ENCODE measurements around the gene MBLAC1.

Gene MBLAC1

DNA sequence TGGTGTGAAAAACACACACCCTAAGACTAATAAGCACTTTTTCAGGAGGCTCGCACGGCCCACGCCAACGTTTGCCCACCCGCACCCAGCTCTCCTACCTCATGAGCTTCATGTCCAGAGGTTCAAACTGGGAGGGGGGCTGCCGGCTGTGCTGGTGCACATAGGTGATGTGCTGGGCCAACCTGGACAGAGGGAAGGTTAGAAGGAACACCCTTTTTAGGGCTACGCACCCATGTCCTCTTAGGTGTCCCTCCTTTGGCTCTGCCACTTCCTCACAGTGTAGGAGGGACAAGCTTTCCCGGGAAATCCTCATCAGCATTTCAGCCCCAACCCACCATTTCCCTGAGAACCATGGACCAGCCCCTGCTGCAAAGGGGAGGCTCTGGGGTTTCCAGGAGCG is 31.5 kb upstream of the MBLAC1 start:
- ChIA-PET CTCF (no interaction called here), POLR2A (interaction anchor here (1.1 to 1.3 kb wide), 3 partner anchors 11 to 54 kb away, joined by 3 to 4 read pairs (median 3); partner anchors contain the start of gene LAMTOR4)
- TF ChIP-seq NFRKB (IDR thresholded peaks at IDR 0.05) (no peak), HDGF (IDR thresholded peaks at IDR 0.05; ENCODE audit: borderline replicate concordance) (no peak), CTBP1 (IDR thresholded peaks at IDR 0.05; ENCODE audit: borderline replicate concordance) (no peak), TARDBP (IDR thresholded peaks at IDR 0.05) (no peak), ARNT (IDR thresholded peaks at IDR 0.05) (no peak), FOXA1 (IDR thresholded peaks at IDR 0.05) (no peak), FOXK2 (IDR thresholded peaks at IDR 0.05) (no peak), L3MBTL2 (conservative IDR thresholded peaks at IDR 0.05) (no peak), ZNF384 (IDR thresholded peaks at IDR 0.05) (no peak), LEF1 (IDR thresholded peaks at IDR 0.05; ENCODE audit: borderline replicate concordance) (no peak), SP1 (IDR thresholded peaks at IDR 0.05) (no peak), SUZ12 (IDR thresholded peaks at IDR 0.05) (no peak), ELF4 (IDR thresholded peaks at IDR 0.05) (no peak), BHLHE40 (IDR thresholded peaks at IDR 0.05; ENCODE audit: borderline replicate concordance) (no peak), FOXM1 (IDR thresholded peaks at IDR 0.05; ENCODE audit: borderline replicate concordance) (no peak)
- TF ChIP-seq, protein P1, sequence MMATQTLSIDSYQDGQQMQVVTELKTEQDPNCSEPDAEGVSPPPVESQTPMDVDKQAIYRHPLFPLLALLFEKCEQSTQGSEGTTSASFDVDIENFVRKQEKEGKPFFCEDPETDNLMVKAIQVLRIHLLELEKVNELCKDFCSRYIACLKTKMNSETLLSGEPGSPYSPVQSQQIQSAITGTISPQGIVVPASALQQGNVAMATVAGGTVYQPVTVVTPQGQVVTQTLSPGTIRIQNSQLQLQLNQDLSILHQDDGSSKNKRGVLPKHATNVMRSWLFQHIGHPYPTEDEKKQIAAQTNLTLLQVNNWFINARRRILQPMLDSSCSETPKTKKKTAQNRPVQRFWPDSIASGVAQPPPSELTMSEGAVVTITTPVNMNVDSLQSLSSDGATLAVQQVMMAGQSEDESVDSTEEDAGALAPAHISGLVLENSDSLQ (IDR thresholded peaks at IDR 0.05): no peak
- DNase-seq (ENCODE audit: extremely low spot score): no peak

DNA sequence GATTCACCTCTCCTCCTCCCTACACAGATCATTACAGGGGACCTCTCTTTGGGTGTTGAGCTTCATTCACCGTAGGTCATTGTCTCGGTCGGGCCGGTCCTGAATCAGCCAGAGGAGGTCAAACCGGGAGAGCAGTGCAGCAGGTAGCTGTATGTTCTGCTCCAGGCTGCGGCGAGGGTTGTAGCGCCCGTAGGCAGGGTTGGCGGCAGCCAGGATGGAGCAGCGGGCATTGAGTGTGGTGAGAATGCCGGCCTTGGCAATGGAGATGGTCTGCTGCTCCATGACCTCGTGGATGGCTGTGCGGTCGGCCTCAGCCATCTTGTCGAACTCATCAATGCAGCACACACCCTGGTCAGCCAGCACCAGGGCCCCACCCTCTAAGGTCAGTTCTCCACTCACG is 31.1 kb upstream of the MBLAC1 start:
- POLR2A ChIA-PET: interaction anchor here (1.1 to 1.3 kb wide), 3 partner anchors 10 to 53 kb away, joined by 3 to 4 read pairs (median 3); partner anchors contain the start of gene LAMTOR4
- DNase-seq (ENCODE audit: extremely low spot score): no peak
- TF ChIP-seq L3MBTL2 (conservative IDR thresholded peaks at IDR 0.05) (no peak), LEF1 (IDR thresholded peaks at IDR 0.05; ENCODE audit: borderline replicate concordance) (no peak), FOXA1 (IDR thresholded peaks at IDR 0.05) (no peak), FOXM1 (IDR thresholded peaks at IDR 0.05; ENCODE audit: borderline replicate concordance) (no peak), BHLHE40 (IDR thresholded peaks at IDR 0.05; ENCODE audit: borderline replicate concordance) (no peak), SP1 (IDR thresholded peaks at IDR 0.05) (no peak), SUZ12 (IDR thresholded peaks at IDR 0.05) (no peak), TARDBP (IDR thresholded peaks at IDR 0.05) (no peak), FOXK2 (IDR thresholded peaks at IDR 0.05) (no peak), ELF4 (IDR thresholded peaks at IDR 0.05) (no peak), HDGF (IDR thresholded peaks at IDR 0.05; ENCODE audit: borderline replicate concordance) (no peak), ARNT (IDR thresholded peaks at IDR 0.05) (no peak), CTBP1 (IDR thresholded peaks at IDR 0.05; ENCODE audit: borderline replicate concordance) (no peak), NFRKB (IDR thresholded peaks at IDR 0.05) (no peak), ZNF384 (IDR thresholded peaks at IDR 0.05) (no peak)
- TF ChIP-seq, protein P1 (IDR thresholded peaks at IDR 0.05): no peak
- CTCF ChIA-PET: no interaction called here

DNA sequence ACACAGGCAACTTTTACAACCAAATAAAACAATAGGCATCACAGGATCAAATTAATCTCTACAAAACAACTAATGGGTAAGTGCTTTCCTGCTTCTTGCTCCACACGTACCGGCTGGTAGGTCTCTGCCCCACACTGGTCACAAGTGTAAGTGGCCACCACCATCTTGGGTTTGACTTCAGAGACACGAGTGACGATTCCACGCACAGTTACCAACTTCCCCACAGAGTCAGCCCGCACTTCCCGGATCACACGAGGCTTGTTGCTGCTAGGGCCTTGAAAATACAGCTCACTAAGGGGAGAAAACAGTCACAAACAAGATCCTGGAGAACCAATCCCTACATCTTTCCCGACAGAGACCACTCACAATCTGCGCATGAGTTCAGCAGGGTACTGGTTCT is 27.9 kb upstream of the MBLAC1 start:
- POLR2A ChIA-PET: interaction anchor here (4.9 kb wide), 1 partner anchor 9 kb away, joined by 100 read pairs; the partner anchor contains the start of gene COPS6
- DNase-seq (ENCODE audit: extremely low spot score): no peak

DNA sequence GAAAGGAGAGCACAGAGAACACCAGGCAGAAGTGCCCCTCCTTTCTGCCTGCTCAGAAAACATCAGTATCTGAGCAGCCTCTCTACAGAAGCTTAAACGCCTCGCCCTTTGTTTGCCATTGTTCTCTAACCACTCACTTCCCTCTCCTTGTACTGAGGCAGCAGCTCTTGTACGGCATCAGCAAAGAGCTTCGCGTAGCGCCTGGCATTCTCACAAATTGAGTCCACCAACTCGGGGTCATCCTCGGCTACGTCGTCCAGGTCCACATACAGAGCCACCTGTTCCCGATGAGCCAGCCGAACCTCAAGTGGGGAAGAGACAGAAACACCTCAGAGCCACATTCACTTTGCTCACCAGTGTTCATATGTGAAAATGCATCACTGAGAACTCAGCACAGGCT is 27.3 kb upstream of the MBLAC1 start:
- ChIA-PET POLR2A (interaction anchor here (4.9 kb wide), 1 partner anchor 10 kb away, joined by 100 read pairs; the partner anchor contains the start of gene COPS6), CTCF (no interaction called here)
- DNase-seq (ENCODE audit: extremely low spot score): no peak
- TF ChIP-seq, protein P1 (IDR thresholded peaks at IDR 0.05): no peak
- no peak for TF ChIP-seq CTBP1 (IDR thresholded peaks at IDR 0.05; ENCODE audit: borderline replicate concordance)
- TF ChIP-seq NFRKB (IDR thresholded peaks at IDR 0.05): no peak
- no peak for TF ChIP-seq L3MBTL2 (conservative IDR thresholded peaks at IDR 0.05)
- TF ChIP-seq LEF1 (IDR thresholded peaks at IDR 0.05; ENCODE audit: borderline replicate concordance): no peak
- no peak for TF ChIP-seq SP1 (IDR thresholded peaks at IDR 0.05)
- no peak for TF ChIP-seq FOXM1 (IDR thresholded peaks at IDR 0.05; ENCODE audit: borderline replicate concordance)
- TF ChIP-seq ARNT (IDR thresholded peaks at IDR 0.05): no peak
- TF ChIP-seq HDGF (IDR thresholded peaks at IDR 0.05; ENCODE audit: borderline replicate concordance): no peak
- TF ChIP-seq BHLHE40 (IDR thresholded peaks at IDR 0.05; ENCODE audit: borderline replicate concordance): no peak
- TF ChIP-seq ZNF384 (IDR thresholded peaks at IDR 0.05): no peak
- no peak for TF ChIP-seq TARDBP (IDR thresholded peaks at IDR 0.05)
- no peak for TF ChIP-seq FOXK2 (IDR thresholded peaks at IDR 0.05)
- TF ChIP-seq SUZ12 (IDR thresholded peaks at IDR 0.05): no peak
- TF ChIP-seq ELF4 (IDR thresholded peaks at IDR 0.05): no peak
- no peak for TF ChIP-seq FOXA1 (IDR thresholded peaks at IDR 0.05)

More for the DNA sequence above, 27.9 kb upstream of the MBLAC1 start:
- no peak for TF ChIP-seq TARDBP (IDR thresholded peaks at IDR 0.05)
- no peak for TF ChIP-seq FOXK2 (IDR thresholded peaks at IDR 0.05)
- TF ChIP-seq ZNF384 (IDR thresholded peaks at IDR 0.05): no peak
- no peak for TF ChIP-seq ELF4 (IDR thresholded peaks at IDR 0.05)
- no peak for TF ChIP-seq SUZ12 (IDR thresholded peaks at IDR 0.05)
- no peak for TF ChIP-seq HDGF (IDR thresholded peaks at IDR 0.05; ENCODE audit: borderline replicate concordance)
- no peak for TF ChIP-seq ARNT (IDR thresholded peaks at IDR 0.05)
- TF ChIP-seq, protein P1 (IDR thresholded peaks at IDR 0.05): no peak
- no peak for TF ChIP-seq BHLHE40 (IDR thresholded peaks at IDR 0.05; ENCODE audit: borderline replicate concordance)
- TF ChIP-seq CTBP1 (IDR thresholded peaks at IDR 0.05; ENCODE audit: borderline replicate concordance): no peak
- no peak for TF ChIP-seq L3MBTL2 (conservative IDR thresholded peaks at IDR 0.05)
- no peak for TF ChIP-seq NFRKB (IDR thresholded peaks at IDR 0.05)
- no peak for TF ChIP-seq FOXM1 (IDR thresholded peaks at IDR 0.05; ENCODE audit: borderline replicate concordance)
- no peak for TF ChIP-seq SP1 (IDR thresholded peaks at IDR 0.05)
- TF ChIP-seq FOXA1 (IDR thresholded peaks at IDR 0.05): no peak
- TF ChIP-seq LEF1 (IDR thresholded peaks at IDR 0.05; ENCODE audit: borderline replicate concordance): no peak
- CTCF ChIA-PET: no interaction called here

Measured in HEK293T (cell line).